GM08714 (cell line): ENCODE data around the gene SEZ6L.

Experiments
- H3K4me3 ChIP-seq: fragments of 200-500 bp; sonication (Bioruptor generic); 2 replicates; pipeline ENCODE4 v1.5.1; 2014; ENCODE audit warnings: mild to moderate bottlenecking, low read length, inconsistent platforms
- ZNF274 ChIP-seq: IDR thresholded peaks from 2 replicates; pipeline ENCODE4 v1.6.1; 2012; ENCODE audit warnings: mild to moderate bottlenecking, low read depth, low read length

SEZ6L gene

DNA sequence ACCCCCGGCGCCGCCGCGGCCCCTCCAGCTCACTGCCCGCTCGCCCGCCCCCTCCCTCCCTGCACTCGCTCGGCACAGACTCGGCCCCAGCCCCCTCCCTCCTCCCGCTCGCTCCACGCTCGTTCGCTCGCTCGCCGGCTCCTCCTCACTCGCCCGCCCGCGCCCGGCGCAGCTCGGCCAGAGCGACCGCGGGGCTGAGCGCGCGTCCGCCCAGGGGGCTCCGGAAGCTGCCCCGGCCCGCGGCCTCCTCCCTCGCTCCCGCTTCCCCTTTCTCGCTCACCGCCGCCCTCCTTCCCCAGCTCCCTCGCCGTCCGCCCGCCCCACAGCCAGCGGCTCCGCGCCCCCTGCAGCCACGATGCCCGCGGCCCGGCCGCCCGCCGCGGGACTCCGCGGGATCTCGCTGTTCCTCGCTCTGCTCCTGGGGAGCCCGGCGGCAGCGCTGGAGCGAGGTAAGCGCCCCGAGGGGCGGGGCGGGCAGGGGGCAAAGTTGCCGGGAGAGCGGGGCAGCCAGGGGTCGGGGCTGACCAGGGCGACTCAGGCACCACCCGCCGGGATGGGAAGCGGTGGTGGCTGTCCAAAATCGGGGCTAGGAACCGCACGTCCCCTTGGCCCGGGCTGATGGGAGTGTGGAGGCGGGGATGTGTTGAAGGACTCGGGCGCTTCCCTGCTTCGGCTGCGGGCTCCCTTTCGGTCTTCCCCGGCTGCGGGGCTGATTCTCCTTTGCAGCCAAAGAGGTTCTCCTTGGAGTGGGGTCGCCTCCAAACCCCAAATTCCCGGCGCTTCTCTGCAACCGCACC lies at the start of gene SEZ6L:
TSS of gene SEZ6L (plus strand) at position 148 of the 797 bp plus-strand sequence. CDS start at position 356, 208 bp downstream.
- TF ChIP-seq ZNF274: no peak
- H3K4me3 ChIP-seq: no peak within 1 kb of the TSS

DNA sequence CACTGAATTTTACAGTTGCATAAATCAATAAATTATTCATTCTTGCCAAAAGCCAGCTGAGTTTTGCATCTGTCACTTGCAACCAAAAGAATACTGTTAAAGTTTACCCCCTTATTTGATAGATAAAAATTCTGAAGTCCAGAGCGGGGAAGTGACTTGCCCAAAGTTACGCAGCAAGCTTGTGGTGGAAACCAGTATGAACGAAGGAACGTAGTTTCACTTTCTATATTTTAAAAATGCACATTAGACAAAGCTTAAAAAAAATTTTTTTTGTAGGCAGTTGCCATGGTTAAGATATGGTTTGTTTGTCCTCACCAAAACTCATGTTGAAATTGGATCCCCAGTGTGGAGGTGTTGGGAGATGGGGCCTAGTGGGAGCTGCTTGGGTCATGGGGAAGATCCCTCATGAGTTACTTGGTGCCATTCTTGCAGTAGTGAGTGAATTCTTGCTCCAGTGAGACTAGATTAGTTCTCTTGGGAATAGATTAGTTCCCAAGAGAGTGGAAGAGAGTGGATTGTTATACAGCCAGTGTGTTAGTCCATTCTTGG lies 46.3 kb upstream of the SEZ6L start:
- no peak for TF ChIP-seq ZNF274
- H3K4me3 ChIP-seq: no peak overlapping the region

DNA sequence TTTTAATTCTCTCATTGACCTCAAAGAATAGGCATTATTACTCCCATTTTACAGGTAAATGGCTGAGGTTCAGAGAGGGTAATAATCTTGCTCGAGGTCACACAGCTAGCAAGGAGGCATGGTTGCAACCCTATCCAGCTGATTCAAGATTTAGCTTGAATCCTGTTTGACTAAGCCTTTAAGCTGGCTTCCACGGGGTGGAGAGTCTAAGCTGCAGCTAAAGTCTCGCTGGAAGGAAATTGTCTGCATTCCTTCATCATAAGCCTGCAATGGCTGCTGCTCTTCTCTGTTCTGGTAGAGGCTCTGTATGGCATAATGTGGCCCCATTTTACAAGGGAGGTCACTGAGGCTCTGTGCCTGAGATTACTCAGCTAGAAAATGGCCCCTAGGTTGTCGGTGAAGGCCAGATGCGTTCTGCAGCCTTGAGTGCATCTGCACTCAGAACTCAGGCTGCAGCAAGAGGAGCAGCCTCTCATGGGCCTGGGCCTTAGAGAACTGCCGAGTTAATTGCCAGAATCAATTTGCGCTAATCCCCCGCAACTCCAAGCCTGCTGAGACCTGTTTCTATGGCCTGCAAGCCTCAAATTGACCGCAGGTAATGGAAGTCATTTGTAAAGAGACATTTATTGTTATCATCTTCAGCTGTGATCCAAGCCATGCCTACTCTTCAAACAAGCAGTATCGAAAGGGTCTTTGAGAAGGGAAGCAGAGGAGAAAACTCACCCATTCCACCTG lies 44.1 kb upstream of the SEZ6L start:
- no peak for TF ChIP-seq ZNF274
- no peak overlapping the region for H3K4me3 ChIP-seq

DNA sequence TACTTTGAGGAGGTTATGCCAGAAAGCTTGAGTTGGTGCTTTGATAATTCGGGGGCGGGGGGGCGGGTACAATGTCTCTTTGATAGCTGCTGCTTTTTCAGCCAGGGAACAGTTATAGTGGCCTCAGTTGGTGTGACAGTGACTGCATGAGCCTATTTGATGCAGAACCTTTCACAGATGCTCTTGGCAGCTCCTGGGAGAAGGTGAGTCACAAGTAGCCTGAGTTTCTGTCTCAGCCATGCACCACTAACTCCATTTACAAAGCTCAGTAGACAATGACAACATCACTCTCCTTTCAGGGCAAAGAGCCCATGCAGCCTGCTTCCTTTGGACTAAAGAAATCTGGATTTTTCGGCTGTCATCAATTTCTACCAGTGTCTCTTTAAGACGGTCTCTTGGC lies 42.1 kb upstream of the SEZ6L start:
- TF ChIP-seq ZNF274: no peak
- H3K4me3 ChIP-seq: no peak overlapping the region

DNA sequence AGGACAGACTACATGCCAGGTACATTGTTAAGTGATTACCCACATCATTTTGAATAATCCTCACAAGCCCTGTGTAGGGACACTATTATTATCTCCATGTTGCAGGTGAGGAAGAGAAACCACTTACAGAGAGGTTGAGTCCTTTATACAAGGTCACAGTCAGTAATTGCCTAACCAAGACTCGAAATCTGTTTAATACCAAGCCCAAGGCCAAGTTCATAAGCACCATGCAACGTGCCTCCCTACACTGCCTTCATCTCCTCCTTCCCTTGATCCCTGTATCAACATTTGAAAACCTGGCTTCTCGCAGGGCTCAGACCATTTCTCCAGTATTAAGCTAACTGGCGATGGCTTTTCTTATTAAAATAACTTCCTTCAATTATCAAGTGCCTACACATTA lies 41.7 kb upstream of the SEZ6L start:
- no peak overlapping the region for H3K4me3 ChIP-seq
- no peak for TF ChIP-seq ZNF274

DNA sequence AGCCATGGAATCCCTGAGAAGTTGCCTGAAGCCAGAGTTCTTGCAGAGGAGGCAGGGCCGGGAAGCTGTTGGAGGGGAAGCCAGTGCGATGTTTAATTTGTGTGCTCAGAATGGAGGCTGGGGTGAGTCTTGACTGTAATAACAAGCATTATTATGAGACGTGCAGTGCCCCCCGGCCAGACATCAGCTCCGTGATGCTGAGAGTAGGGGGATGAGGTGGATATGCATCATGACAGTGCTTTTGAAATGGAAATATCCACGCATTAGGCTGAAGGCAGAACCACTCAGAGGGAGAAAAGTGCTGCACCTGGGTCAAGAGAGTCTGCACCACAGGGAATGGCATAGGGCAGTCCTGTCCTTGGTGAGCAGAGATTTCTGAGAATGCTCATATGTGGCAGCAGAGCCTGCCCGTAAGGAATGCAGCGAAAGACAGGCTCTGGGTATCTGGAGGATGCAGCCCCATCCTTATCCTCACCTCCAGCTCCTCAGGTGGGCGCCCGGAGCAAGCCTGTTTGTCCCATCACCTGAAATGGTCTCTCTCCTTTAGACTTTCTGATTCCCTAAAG lies 37.6 kb upstream of the SEZ6L start:
- H3K4me3 ChIP-seq: no peak overlapping the region
- TF ChIP-seq ZNF274: no peak

DNA sequence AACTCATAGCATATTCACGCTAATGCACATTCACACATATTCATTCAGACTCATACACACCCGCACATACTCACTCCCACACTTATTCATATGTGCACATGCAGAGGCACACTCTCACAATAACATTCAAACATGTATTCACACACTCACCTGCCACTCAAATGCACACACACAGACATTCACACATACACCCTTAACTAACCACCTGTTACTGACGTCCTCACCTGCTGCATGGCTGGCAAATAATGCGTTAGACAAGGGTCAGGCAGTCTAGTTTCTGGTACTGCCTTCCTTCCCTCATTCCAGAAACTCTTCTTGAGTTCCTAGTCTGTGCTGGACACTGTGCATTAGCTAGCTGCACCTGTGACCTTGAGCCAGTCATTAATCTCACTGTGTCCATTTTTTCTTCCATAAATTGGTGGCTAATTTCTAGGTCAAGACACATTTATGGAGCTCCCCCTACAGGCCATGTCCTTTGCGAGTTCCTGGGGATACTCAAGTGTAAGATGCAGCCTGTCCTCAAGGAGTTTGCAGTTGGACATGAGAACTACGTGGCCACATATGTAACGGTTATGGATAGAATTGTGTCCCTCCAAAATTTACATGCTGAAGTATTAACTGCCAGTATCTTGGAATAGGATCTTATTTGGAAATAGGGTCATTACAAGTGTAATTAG lies 34.5 kb upstream of the SEZ6L start:
- TF ChIP-seq ZNF274: no peak
- no peak overlapping the region for H3K4me3 ChIP-seq

DNA sequence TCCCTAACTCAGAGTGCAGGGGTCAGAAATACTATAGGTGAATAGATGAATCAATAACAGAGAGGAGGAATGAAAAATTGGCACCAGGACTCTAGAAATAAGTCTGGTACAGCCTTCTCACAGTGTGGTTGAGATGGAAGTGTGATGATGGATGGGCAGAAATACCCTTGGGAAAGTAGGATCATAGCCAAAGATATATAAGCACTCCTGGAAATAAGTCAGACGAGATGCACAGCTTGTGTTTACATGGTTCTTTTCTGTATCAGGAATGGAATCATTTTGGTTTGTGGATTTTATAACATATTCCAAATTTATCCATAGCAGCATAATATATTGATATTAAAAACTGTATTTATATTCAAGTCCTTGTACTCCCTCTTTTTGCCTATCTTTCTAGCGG lies 33.5 kb upstream of the SEZ6L start:
- H3K4me3 ChIP-seq: no peak overlapping the region
- no peak for TF ChIP-seq ZNF274

DNA sequence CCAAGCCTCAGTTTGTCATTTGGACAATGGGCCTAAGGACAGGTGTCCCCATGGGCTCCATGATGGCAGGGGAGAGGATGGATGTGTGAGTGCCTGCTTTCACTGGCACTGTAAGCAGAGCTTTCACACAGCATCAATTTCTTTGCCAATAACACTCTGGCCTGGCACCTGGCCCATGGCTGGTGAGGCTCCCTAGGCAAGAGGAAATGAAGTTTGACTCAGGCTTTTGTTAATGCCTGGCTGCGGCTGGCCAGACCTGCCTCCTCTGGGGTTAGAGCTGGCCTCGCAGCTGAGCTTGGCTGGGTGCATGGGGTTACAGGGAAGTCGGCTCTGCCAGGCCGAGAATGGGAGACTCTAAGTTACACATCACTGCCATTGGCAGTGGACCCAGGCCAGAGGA lies 30.0 kb upstream of the SEZ6L start:
- no peak overlapping the region for H3K4me3 ChIP-seq
- TF ChIP-seq ZNF274: no peak

DNA sequence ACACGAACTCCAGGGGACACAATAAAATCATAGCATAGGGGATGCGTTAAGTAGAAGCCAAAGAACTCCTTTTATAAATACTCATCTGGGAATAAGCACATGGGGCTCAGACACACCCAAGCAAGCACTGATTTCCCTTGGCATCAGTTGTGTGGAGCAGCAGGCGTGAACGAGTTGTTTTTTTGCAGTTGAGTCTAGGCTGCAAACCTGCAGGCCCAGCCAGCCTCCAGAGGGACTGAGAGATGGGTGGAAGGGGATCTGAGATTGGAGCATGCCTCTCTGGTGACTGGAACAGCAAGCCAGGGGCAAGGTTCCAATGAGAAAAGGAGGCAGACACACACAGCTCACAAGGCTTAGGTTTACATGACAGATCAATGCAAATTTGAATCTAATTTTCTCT lies 27.4 kb upstream of the SEZ6L start:
- no peak overlapping the region for H3K4me3 ChIP-seq
- TF ChIP-seq ZNF274: no peak

DNA sequence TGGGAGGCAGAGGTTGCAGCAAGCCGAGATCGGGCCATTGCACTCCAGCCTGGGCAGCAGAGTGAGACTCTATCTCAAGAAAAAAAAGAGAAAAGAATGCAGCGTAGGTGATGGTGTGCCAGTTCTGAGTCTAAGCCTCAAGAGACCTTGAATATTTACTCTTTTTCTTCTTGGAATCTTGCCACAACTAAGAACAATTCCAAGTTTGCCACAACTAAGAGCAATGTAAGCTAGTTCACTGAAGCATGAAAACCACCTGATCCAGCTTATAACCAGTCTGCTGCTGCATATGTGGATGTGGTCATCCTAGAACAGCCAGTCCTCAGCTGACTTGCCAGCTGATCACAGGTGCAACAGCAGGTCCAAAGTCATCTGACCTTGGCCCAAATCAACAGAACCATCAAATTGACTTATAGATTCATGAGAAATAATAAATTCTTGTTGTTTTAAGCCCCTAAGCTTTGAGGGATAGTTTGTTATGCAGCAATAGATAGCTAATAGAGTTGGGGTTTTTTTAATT lies 25.4 kb upstream of the SEZ6L start:
- no peak for TF ChIP-seq ZNF274
- no peak overlapping the region for H3K4me3 ChIP-seq

DNA sequence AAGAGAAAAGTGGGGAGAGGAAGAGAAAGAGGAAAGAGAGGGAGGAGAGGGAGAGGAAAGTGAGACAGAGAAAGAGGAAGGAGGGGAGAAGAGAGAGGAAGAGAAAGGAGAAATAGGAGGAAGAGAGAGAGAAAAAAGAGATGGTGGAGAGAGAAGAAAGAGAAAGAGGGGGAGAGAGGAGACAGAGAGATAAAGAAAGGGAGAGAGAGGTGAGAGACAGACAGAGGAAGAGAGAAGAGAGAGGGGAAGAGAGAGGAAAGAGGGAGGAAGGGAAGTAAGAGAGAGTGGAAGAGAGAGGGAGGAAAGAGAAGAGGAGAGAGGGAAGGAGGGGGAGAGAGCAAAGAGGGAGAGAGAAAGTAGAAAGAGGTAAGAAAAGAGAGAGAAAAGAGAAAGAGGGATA lies 9.4 kb upstream of the SEZ6L start:
- H3K4me3 ChIP-seq: no peak overlapping the region
- TF ChIP-seq ZNF274: no peak

DNA sequence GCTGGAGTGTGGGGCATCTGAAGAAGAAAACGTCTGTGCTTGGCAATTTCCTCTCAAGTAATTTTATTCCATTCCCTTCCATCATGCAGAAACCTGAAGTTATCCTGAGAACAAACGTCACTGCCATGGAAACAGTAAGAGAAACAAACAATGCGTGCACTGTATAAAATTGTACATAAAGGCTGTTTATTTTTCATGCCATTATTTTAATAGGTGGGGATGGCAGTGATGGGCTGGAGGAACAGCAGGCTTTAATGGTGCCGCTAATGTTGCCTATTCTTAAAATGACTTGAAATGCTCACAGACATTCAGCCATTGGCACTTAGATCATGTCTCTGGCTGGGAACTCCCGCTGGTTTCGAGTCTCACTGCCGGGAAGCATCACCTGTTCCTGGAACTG lies 7.5 kb upstream of the SEZ6L start:
- no peak overlapping the region for H3K4me3 ChIP-seq
- no peak for TF ChIP-seq ZNF274

DNA sequence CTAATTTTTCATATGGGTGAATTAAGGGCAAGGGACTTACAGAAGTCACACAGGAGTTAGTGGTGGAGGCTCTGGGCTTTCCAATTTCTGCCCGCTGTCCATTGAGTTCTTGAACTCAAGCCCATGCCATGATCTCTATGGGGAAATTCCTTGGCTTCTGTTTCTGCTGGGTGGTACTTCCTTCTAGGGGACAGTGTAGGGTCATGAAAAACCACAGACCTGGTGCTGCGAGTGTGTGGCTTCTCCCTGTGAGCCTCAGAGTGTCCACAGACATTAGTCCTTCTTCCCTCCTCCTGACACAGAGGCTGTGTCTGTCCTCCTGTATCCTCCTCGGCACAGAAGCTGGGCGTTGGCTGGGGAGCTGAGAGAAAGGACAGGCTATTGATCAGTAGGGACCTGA lies 6.3 kb upstream of the SEZ6L start:
- TF ChIP-seq ZNF274: no peak
- no peak overlapping the region for H3K4me3 ChIP-seq

DNA sequence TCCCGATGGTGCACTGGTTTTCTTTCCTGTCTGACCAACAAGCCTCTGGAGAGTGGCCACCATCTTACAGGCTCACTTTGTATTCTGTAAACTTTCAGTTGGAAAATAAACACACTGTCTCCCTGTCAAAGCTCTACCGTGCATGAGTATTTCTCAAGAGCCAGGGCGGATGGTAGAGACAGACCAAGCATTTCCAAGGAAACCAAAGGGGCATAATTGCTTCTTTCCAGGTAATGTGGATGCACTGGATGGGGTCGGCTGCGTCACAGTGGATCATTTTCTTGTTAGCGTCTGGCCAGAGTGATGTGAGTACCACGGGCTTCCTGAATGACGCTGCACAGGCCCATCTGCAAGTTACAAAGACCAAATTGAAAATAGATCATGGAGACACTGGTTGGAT lies 5.1 kb upstream of the SEZ6L start:
- H3K4me3 ChIP-seq: no peak overlapping the region
- no peak for TF ChIP-seq ZNF274
